HFF-Myc (cell line): ENCODE results near the gene CYB5R4.

ENCODE experiments used
- DNase-seq: peaks from one replicate; pipeline ENCODE4 v3.0.0-alpha.2; 2011; ENCODE audit warnings: low read depth; ENCODE audit errors: extremely low read depth
- H3K4me3 ChIP-seq: replicated peaks from 2 replicates; pipeline ENCODE4 v1.5.1; 2011; ENCODE audit warnings: low read depth, mild to moderate bottlenecking, control low read depth, low read length
- TF ChIP-seq, protein P1 (sequence below): IDR thresholded peaks from 2 replicates; pipeline ENCODE4 v1.5.1; 2012; ENCODE audit warnings: mild to moderate bottlenecking, low read depth, low read length, control low read depth; ENCODE audit errors: missing control alignments

Gene CYB5R4

GRCh38 chr6:83998021-83998584 is 138.6 kb downstream of the CYB5R4 start:
- TF ChIP-seq, protein P1, sequence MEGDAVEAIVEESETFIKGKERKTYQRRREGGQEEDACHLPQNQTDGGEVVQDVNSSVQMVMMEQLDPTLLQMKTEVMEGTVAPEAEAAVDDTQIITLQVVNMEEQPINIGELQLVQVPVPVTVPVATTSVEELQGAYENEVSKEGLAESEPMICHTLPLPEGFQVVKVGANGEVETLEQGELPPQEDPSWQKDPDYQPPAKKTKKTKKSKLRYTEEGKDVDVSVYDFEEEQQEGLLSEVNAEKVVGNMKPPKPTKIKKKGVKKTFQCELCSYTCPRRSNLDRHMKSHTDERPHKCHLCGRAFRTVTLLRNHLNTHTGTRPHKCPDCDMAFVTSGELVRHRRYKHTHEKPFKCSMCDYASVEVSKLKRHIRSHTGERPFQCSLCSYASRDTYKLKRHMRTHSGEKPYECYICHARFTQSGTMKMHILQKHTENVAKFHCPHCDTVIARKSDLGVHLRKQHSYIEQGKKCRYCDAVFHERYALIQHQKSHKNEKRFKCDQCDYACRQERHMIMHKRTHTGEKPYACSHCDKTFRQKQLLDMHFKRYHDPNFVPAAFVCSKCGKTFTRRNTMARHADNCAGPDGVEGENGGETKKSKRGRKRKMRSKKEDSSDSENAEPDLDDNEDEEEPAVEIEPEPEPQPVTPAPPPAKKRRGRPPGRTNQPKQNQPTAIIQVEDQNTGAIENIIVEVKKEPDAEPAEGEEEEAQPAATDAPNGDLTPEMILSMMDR = no peak
- no peak overlapping the region for H3K4me3 ChIP-seq
- no peak for DNase-seq

DNA sequence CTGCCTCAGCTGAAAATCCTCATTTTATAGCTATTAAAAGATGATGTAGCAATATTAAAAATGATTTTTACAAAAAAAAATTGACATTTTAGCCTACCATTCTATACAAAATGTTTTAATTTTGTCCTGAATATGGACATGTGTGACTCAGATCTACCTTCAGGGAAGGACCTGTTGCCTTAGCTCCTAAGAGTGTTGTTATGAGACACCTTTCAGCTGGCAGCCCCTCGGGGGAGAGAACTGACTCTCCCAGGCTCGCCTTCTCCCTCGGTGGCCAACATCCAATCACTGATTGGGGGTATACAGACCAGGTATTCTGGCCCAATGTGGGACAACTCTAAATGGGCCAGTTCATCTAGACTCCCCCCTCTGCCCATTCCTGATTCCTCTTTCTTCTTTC is 141.6 kb downstream of the CYB5R4 start:
- TF ChIP-seq, protein P1 = no peak
- no peak for DNase-seq
- H3K4me3 ChIP-seq = no peak overlapping the region

DNA sequence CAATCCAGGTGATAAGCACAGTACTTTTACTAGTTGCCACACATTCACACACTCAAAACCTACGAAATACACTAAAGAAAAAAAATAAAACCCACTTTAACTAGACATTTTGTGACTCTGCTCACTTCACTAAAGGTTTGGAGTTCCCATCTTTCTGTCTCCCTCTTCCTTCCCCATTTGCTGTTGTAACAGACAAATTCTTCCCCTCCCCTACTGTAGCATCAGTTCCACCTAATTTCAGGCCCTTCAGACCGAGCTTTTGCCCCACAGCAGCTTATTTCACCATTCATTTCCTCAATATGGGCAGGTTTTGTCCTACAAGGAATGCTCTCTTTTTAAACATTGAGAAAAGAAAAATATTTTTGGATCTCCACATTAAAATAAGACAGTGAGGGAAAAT is 142.7 kb downstream of the CYB5R4 start:
- H3K4me3 ChIP-seq = no peak overlapping the region
- no peak for DNase-seq
- TF ChIP-seq, protein P1 = no peak

DNA sequence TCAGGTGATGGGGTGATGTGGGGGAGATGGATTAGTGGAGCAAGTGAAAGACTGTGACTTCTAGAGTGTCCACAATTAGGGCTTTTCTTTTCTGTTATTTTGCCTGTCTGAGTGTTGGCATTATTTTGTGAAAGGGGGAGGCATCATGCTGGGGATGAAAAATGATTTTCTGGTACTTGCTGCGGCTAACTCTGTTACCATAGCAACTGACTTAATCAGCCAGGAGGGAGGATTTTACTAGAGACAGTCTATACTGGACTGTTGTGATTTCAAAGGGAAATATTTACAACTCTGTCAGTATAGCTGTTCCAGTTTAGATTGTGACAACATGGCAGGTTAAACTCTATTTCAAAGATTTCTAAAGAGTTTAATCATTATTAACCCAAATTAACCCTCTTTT is 143.6 kb downstream of the CYB5R4 start:
- no peak for DNase-seq
- TF ChIP-seq, protein P1 = no peak
- H3K4me3 ChIP-seq = no peak overlapping the region

DNA sequence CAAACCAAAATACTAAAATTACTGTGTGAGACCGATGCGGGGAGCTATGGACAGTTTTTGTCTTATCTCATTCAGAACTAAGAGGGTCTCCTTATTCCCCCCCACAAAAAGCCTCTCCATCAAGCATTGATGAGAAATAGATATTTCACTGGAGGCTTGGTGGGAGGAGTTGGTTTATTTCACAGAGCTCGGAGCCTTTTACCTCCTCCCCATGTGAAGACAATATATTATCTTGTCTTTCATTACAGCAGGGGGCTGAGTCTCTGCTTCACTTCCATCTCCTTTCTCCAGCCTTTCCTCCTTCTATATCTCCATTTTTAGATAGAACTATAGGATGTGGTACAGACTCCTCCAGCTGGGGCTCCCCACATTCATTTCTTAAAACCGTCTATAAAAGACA is 144.2 kb downstream of the CYB5R4 start:
- DNase-seq = no peak

DNA sequence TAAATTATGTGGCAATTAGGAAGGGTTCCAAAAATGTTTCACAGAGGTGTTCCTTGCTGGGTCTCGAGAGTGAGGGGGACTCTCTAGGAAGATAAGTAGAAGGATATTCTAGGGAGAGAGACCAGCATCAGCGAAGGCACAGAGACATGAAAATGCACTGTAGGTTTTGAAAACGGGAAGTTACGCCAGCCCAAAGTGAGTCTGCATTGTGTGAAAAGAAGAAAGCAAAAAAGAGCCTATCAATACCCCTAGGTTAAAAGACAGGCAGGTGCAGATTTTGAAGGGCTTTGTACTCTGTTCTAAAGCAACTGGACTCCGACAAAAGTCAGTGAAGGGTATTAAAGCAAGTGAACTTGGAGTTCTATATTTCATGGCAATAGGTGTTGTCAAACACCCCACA is 148.4 kb downstream of the CYB5R4 start:
- H3K4me3 ChIP-seq = no peak overlapping the region
- no peak for DNase-seq
- TF ChIP-seq, protein P1 = no peak

More for the DNA sequence above, 144.2 kb downstream of the CYB5R4 start:
- H3K4me3 ChIP-seq = no peak overlapping the region
- TF ChIP-seq, protein P1 = no peak

DNA sequence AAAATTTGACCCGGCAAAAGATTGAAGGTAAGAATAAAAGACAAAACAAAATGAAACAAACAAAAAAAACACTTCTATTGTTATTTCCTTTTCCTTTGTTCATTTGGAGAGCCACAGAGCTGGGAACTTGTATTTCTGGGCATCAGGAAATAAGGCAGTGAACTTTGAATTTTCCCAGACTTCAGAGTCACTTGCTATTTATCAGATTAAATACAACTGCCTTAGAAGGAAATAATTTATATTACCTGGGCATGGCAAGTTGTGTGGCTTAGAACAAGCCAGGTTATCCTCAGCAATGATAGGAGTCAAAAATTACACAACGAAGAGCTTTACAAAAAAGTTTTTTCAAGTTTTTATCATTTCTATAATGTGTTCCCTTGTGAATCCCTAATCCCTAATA is 153.9 kb downstream of the CYB5R4 start:
- H3K4me3 ChIP-seq = no peak overlapping the region
- TF ChIP-seq, protein P1 = no peak
- DNase-seq = no peak
